ENCODE measurements around the gene ECM1.

DNA sequence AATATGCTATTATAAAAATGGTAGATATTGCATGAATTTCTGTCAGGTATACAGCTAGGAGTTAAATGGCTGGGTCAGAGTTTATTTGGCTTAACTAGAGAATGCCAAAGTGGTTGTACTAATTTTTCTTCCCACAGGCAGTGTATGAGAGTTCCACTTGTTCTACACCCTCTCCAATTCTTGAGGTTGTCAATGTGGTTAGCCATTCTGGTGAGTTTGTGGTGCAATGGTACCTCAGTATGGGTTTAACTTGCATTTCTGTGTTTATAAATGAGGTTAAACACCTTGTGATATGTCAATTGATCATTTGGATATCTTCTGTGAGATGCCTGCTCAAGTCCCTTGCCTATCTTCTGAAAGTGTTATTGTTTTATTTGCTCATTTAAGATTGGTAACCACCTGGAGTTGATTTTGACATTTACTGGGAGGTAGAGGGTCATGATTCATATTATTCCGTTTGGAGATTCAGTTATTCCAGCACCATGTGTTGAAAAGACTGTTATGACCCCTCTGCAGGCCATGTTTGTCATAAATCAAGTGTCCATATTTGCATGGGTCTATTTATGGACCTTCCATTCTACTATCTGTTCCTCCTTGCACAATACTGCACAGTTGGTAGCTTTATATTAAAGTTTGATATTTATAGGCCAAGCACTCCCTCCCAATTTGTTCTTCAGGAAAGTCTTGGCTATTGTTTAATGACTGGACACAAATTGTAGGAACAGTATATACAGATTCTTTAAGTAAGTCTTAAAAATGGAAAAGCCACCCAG, 13.5 kb downstream of the ECM1 start:
- TF ChIP-seq ARNT (IDR thresholded peaks at IDR 0.05) (no peak), FOXM1 (IDR thresholded peaks at IDR 0.05; ENCODE audit: borderline replicate concordance) (no peak), BHLHE40 (IDR thresholded peaks at IDR 0.05; ENCODE audit: borderline replicate concordance) (no peak), CTBP1 (IDR thresholded peaks at IDR 0.05; ENCODE audit: borderline replicate concordance) (no peak), SP1 (IDR thresholded peaks at IDR 0.05) (no peak), SUZ12 (IDR thresholded peaks at IDR 0.05) (no peak)
